HG03108 (cell line): ENCODE data around the gene CCL15.
"Not testable (repeated sequence)": the region's sequence is repeated elsewhere in the genome, so short reads cannot be mapped to it uniquely, and the experiment has no call there.

Source experiments
- ATAC-seq: cut with Tn5 transposase; IDR thresholded peaks from one replicate; pipeline ENCODE4 v1.9.1; 2021; ENCODE audit warnings: moderate library complexity; ENCODE audit not compliant: unreplicated experiment

The CCL15 gene

DNA sequence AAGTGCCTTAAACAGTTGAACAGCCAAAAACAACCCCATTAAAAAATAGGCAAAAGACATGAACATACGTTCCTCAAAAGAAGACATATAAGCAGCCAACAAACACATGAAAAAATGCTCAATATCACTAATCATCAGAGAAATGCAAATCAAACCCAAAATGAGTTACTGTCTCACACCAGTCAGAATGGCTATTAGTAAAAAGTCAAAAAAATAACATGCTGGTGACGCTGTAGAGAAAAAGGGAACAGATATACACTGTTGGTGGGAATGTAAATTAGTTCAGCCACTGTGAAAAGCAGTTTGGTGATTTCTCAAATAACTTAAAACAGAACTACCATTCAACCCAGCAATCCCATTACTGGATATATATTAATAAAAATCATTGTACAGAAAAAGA is 6.0 kb downstream of the CCL15 start:
- ATAC-seq: not testable (repeated sequence)

DNA sequence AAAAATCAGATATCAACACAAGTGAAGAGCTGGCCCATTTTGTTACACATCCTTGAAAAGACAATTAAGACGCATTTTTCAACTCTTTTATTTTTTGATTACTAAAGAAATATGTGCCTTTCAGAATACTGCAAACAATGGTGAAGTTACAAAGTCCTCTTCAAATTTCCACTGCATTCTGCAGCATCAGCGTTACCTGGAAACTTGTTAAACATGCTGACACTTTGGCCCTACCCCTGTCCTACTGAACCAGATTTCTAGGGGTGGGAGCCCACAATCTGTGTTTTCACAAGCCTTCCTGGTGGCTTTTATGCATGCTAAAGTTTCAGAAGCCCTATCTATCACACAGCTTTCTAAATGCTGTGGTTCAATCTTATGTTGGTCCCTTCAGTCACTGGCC is 10.3 kb downstream of the CCL15 start:
- no peak for ATAC-seq

DNA sequence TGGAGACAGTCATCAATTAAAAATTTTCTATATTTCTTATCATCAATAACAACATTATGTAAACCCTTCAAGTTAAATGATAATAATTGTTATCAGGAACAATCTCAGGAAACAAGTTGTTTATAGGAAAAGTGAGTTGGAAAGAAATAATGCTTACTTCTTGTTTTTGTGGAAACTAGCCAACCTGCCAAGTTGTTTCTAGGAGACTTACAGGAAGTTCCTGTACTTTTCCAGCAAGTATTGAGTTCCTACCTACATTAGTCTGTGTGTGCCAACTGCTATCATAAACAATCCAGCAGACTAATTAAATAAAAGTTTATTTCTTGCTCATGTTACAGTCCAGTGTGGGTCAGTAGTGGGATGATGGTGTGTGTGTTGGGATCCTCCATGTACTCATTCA is 13.2 kb downstream of the CCL15 start:
- ATAC-seq: no peak

DNA sequence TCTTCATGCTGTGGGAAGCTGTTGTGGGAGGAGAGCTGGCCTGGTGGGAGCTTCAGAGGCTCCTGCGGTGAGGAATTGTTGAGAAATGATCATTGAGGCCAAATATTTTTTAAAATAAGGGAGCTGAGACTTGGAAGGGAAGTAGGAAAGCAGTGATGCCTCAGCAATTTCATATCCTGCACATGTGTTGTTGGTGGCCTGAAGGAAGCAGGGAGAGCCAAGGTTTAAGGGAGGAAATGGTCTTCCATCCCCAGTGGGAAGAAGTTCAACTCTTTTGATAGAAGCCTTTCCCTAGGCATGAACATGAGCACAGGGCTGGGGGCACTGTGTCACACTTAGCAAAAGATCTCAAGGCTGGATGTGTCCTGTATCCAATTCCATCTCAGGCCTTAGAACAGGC is 14.7 kb downstream of the CCL15 start, which contains the start of gene CCL14:
Gene CCL14, minus strand, starts transcription at position 87 of the 400 bp plus-strand sequence. Its CDS starts 80 bp downstream, at position 7.
- no peak for ATAC-seq

DNA sequence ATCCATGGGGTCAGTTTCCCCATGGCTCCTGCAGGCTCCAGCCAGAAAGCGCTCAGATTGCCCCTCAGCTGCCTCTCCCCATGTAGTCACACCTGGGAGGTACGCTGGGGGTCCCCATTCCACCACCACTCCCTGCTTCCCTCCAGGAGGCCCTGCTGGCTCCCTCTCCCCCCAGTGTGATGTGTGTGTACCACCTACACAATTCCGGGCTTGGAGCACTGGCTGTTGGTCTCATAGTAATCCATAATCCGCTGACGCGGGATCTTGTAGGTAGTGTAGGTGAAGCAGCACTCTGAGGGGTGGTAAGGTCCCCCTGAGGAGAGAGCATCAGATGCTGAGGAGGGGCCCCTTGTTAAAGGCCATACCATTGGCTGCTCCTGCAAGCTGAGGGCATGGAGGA is 17.2 kb downstream of the CCL15 start:
- no peak for ATAC-seq

DNA sequence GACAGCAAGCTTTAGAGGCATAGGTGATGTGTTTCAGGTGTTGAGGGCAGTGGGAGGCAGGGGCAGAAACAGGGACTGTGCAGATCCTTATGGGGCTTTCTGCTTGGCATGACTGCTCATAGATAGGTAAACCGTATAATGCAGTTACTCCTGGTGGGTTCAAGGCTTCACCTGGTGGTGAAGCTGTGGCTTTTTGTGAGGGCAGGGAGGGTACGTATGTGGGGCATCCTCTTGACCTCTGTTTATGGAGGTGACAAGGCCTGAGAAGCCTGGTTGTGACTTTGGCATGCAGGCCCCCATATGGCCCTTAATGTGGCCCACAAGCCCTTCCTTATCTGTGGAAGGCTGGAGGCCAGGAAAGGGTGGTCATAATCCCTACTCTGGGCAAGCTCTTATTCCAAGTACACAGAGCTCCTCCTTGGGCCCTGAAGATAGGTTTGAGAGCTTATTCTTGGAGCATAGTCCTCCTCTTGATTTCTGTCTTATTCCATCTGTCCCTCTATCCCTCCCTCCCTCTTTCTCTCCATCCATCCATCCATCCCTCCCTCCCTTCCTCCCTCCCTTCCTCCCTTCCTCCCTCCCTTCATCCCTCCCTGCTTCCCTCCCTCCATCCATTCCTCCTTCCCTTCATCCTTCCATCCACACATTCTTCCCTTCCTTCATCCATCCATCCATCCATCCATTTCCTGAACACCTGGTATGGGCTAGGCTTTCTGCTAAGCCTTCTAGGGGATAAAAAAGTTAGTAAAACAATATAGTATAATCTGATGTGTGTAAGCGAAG is 18.8 kb downstream of the CCL15 start:
- ATAC-seq: no peak

DNA sequence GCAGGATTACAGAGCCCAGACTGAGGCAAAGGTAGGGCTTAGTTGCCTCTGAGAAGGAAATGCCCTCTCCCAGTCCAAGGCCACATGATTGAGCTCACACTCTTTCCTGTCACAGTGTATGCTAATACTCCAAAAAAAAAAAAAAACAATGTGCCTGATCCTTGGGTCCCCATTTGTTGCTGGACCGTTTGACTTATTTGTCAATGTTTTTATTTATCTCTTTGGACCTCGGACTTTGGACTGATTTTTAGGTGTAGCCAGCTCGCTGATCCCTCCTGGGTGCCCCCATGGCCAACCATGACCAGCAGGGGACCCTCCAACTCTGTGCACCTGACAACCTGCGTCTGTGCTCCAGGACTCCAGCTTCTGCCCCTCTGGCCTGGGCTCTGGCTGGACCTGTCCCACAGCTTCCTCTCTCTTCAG is 19.4 kb downstream of the CCL15 start:
- ATAC-seq: no peak

DNA sequence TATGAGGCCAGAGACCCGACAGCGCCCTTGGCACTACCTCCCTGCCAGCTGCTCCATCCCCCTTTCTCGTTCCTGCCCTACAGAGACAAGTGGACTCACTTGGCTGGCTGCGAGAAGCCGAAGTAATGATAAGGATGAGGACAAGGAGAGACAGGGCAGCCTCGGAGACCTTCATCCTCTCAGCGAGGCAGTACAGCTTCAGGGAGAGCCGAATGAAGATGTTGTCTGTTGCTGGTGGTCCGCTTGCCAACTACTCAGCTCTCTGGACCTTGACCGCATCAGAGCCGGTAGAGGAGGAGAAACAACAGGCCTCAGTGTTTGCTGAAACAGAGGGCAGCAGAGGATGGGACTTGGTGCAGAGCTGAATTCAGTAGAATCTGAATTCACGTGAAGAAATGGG is 20.1 kb downstream of the CCL15 start, which contains the start of gene CCL16:
Gene CCL16, minus strand, starts transcription at position 252 of the 400 bp plus-strand sequence. Its CDS starts 77 bp downstream, at position 175.
- ATAC-seq: no peak

DNA sequence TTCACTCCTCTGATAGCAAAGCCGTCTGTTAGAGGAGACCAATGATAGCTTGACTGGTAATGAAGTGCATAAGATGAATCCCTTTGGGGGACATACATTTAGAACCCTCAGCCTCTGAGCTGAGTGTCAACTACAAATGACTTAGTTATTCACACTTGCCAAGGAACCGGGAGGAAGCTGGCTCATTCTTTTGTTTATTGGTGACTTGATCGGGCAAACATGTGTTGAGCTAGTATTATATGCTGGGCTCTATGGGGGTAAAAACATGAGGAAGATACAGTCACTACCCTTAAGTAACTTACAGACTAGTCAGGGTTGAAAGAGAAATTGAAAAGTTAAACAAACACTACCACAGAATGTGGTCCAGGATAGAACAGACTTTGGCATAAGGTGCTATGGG is 23.0 kb downstream of the CCL15 start:
- ATAC-seq: no peak

DNA sequence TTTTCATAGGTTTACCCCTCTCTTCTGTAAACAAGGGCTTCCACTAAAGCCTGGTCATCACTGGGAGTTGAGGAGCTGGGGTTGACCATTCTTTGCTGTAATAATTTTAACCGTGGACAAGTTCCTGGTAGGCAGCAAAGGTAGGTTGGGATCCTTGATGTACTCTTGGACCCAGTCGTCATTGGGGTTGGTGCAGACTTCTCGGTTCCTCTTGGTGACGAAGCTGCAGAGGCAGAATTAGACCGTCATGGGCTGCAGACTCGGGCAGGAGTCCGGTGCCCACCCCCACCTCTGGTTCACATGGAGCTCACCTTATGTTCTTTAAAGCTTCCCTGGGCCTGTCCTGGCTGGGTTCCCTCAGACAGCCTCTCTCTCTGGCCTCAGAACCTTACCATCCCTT is 23.8 kb downstream of the CCL15 start:
- ATAC-seq: no peak

DNA sequence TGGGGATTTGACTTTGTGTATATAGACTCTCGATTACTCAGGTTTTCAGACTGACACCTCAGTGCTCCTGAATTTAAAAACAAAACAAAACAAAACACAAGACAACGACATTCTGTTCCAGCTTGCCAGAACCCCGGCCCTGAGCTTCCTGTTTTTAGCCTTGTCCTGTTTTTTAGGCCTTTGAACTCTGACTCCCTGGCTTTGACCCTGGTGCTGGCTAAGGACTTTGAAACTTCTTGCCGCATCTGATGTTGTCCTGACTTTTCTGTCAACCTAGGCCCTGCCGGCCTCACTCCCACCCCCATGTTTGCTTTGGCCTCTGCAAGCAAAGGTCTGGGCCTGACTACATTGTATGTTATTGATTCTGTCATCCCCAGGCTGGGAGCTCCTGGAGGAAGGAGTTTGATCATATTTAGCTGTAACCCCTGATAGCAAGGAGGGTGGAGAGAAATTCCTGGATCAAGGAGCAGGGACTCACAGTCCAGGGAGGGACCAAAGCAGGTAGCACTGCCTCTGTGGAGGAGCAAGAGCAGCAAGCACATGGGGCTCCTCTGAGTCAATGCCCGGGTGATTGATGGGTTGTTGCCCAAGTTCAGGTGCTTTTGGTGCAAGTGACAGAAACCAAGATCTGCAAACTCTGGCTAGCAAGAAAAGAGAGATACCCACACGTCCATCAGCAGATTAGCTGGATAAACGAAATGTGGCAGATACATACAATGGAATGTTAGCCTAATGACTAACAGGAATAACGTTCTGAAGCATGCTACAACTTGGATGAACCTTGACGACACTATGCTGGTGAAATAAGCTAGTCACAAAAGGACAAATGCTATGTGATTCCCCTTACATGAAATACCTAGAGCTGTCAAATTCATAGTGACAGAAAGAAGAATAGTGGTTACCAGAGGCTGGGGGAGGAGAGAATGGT is 27.8 kb downstream of the CCL15 start:
- ATAC-seq: no peak

DNA sequence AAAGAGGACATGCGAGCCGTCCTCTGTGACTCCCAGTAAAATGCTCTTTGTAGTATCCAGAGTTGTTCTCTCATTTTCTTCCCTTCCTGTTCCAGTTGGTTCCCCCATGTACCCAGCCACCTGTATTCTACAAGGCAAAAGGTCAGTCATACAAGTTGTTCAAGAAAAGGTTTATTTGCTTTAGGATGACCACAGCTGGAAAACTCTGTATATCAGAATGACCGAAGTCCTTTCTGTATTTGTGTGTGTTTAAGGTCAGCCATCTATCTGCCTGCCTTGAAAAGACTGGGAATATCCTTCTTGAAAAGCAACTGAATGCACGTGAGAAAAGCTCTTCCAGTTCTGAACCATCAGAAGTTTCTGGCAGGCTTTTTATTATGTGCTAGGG is 28.4 kb downstream of the CCL15 start:
- no peak for ATAC-seq

DNA sequence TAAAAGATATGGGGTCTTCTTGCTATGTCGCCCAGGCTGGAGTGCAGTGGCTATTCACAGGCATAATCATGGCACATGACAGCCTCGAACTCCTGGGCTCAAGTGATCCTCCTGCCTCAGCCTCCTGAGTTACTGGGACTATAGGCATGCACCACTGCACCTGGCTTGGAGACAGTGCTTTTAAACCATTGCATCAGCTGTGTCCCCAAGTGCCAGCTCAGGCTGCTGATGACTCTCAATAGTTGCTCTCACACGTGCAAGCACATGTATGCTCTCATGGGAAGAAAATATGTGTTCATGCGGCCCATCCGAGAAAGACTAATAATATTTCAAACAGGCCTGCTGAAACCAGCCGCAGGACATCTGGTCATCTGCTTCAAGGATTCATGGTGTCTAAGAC is 28.8 kb downstream of the CCL15 start:
- no peak for ATAC-seq

DNA sequence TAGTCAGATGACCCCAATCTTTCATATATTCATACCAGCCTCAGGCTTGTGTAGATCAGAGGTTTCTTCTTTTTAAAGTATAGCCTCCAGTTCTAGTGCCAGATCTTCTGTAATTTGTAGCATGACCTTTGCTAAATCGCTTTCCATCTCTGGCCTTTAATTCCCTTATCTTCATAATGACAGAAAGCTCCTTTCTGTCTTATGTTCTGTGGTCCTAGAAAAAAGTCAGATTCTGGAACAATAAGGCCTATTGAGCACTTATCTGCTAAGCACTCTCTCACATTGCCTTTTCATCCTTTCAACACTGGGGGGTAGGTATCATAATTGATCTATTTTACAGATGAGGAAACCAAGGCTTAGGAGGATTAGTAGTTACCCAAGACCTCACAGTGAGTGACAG is 29.3 kb downstream of the CCL15 start:
- ATAC-seq: no peak

DNA sequence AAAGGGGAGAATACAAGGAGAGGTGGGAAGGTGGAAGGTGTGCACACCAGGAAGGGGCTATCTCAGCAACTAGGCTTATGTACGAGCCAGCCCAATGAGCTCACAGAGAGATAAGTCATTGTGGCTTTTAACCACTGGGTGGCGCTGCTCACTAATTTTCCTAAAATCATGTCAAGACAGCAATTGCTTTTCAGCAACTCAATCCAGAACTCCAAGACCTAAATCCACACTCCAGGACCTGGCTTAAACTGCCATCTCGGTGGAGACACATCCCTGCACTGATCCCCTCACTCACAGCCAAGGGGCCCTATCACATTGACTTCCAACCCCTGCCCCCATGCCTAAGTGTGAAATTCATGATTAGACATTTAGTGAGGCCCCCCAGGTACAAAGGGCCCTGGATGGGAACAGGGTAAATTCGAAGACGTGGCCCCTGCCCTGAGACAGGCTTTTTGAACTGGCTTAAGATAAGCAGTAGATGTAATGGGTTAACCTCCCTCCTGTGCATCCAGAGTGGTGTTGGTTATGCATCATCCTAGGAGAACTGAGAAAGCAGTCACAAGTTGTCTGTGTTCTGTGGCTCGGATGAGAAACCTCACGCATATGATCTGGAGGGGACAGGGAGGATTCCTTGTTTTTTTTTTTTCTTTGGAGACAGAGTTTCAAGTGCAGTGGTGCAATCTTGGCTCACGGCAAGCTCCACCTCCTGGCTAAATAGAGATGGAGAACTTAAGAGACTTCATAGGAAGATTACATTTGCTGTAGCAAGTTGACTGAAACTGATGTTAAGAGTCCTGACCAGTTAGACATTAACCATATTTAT is 31.6 kb downstream of the CCL15 start:
- no peak for ATAC-seq

DNA sequence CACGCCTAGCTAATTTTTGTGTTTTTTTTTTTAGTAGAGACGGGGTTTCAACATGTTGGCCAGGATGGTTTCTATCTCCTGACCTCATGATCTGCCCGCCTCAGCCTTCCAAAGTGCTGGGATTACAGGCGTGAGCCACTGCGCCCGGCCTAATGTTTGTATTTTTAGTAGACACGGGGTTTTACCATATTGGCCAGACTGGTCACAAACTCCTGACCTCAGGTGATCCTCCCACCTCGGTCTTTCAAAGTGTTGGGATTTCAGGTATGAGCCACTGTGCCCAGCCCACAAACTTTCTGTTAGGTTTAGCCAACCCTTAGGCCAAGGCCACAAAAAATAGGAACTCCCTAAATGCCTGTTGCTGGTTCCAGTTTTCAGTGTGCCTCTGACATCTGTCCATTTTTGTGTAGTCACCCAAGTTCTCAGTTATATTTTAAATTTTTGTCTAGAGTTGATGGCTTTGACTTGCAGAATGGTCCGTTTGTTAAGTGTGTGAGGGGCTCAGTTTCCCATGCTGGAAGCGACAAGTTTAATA is 32.8 kb downstream of the CCL15 start:
- no peak for ATAC-seq

DNA sequence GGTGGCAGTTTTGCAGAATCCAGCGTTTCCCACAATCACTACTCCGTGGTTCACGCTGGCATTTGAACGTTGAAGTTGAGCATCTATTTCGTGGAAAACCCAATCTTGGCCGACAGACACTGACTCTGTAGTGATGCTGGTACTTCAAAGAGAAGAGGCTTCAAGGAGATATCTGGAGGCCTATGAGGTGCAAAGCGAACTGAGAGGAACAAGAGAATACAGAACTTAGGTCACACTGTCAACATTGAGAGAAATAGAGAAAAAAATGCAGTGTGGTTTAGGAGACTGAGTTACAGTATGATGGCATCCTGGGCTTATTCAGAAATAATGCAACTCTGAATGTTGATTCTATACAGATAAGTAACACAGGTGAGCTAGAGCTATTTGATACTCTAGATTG is 36.1 kb downstream of the CCL15 start:
- no peak for ATAC-seq

DNA sequence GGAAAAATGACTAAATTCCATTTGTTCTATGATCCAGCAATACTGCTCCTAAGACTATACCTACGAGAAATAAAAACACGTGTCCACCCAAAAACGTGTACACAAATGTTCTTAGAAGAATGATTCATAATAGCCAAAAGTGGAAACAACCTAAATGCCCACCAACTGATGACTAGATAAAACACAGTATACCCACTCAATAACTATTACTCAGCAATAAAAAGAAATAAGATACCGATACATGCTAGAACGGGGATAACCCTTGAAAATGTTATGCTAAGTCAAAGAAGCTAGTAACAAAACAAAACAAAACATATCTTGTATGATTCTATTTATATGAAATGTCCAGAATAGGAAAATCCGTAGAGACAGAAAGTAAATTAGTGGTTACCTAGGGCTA is 37.7 kb downstream of the CCL15 start:
- no peak for ATAC-seq

DNA sequence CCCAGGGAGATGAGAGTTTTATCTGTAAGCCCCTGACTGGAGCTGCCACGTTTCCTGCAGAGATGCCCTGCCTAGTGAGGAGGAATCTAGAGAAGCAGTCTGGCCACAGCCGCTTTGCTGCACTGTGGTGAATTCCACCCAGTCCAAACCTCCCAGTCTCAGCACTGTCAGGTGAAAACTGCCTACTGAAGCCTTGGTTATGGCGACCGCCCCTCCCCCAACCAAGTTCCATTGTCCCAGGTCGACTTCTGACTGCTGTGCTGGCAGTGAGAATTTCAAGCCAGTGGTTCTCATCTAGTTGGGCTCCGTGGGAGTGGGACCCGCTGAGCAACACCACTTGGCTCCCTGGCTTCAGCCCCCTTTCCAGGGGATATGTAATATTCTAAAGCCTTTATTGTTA is 47.6 kb downstream of the CCL15 start:
- ATAC-seq: no peak

DNA sequence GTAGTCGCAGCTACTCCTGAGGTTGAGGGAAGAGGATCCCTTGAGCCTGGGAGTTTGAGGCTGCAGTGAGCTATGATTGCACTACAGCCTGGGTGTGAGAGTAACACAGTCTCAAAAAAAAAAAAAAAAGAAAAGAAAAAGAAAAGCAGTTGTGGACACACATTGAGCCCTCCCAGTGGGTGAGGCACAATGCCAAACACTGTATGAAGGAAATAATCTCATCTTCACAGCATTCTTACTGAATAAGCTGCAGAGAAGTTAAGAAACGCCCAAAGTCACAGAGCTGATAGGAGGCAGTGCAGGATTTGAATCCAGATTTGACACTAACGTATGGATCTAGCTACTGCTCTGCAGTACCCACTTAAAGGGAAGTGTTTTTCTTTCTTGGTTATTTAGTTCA is 52.0 kb downstream of the CCL15 start:
- ATAC-seq: no peak

DNA sequence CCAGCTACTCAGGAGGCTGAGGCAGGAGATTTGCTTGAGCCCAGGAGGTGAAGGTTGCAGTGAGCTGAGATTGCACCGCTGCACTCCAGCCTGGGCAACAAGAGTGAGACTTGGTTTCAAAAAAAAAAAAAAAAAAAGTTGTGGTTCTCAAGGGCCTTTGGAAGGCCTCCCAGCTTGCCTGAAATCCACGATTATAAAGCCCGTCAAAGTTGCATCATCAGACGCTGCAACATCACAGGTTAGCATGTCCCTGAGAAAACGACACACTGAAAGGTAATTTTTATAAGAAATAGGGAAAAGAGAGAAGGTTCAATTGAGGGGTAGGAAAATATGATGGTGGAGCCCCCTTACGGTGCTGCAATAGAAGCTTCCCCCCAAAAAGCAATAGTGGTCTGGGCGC is 53.3 kb downstream of the CCL15 start:
- no peak for ATAC-seq
